Aorta (tissue), 5 donors: ENCODE results near the gene ACVR2A. TPM values are rescaled to one million over a fixed set of nuclear protein-coding genes. Genes with fewer than 3 reads are reported as not detected.
A peak's percentile ranks its signal among the peaks of the same experiment; 100 is the strongest.

Experiments used
- ATAC-seq: fragments of 200-7000 bp; cut with Tn5 transposase; one replicate; pipeline ENCODE4 v1.9.1; 2022; ENCODE audit warnings: moderate library complexity; ENCODE audit not compliant: low FRiP score
- DNase-seq, 2 donors: peaks; one replicate each; pipeline ENCODE4 v3.0.0-alpha.2; 2020
- H3K27ac ChIP-seq, 2 donors: one replicate each; pipeline ENCODE4 v1.5.1; 2013; ENCODE audit warnings: low read length in 2 of 2, mild to moderate bottlenecking in 2 of 2, moderate library complexity in 2 of 2, control low read depth in 1 of 2, inconsistent platforms in 1 of 2, low read depth in 1 of 2
- H3K27me3 ChIP-seq, 2 donors: one replicate each; pipeline ENCODE4 v1.6.1; 2013; ENCODE audit warnings: control low read depth in 1 of 2, low read length in 1 of 2, mild to moderate bottlenecking in 1 of 2, moderate library complexity in 1 of 2; ENCODE audit not compliant: insufficient read depth in 2 of 2, control insufficient read depth in 1 of 2
- H3K36me3 ChIP-seq, 2 donors: one replicate each; pipeline ENCODE4 v1.6.1; 2013; ENCODE audit warnings: control low read depth in 1 of 2, low read length in 1 of 2, mild to moderate bottlenecking in 1 of 2; ENCODE audit not compliant: insufficient read depth in 2 of 2, control insufficient read depth in 1 of 2
- H3K4me1 ChIP-seq, 2 donors: one replicate each; pipeline ENCODE4 v1.6.1; 2013; ENCODE audit warnings: low read length in 2 of 2, control low read depth in 1 of 2, mild to moderate bottlenecking in 1 of 2, moderate library complexity in 1 of 2; ENCODE audit not compliant: insufficient read depth in 2 of 2, control insufficient read depth in 1 of 2
- H3K4me3 ChIP-seq, 2 donors: one replicate each; pipeline ENCODE4 v1.5.1; 2013; ENCODE audit warnings: low read length in 2 of 2, control low read depth in 1 of 2, mild to moderate bottlenecking in 1 of 2
- H3K9me3 ChIP-seq: one replicate; pipeline ENCODE4 v1.6.1; 2013; ENCODE audit warnings: mild to moderate bottlenecking, low read length; ENCODE audit not compliant: control insufficient read depth
- WGBS, 2 donors: extraction: QIAGEN DNeasy Blood & Tissue Kit; methylation state at CpG; one replicate each; pipeline ENCODE4 v1.1.7; 2013; 5-methylcytosine and 5-hydroxymethylcytosine counted together
- intact Hi-C, 2 donors: fragments of 100-400 bp; cut with DNase I; formaldehyde crosslinking; loops; one replicate each; pipeline versions ENCODE4 v1.14.2 to v1.15.0; 2022
- polyA plus RNA-seq, 2 donors: library from polyadenylated mRNA; stranded (reverse); fragments of 200-250 nt; gene quantifications; one replicate each; pipeline ENCODE4 v1.2.3, GENCODE V29; 2013
- total RNA-seq, 2 donors: library from RNA; stranded (reverse); fragmentation: NEBNext Ultra II Directional; extraction: Animal tissue kit (Norgen Biotek cat#: 25700); gene quantifications; one replicate each; pipeline ENCODE4 v1.2.1, GENCODE V29; 2021
- donor health status: healthy with polysubstance abuse.
- donor health status: Bipolar disorder and iron deficiency.
- donor health status: DM: no; HTN: no; CAD: no.
- donor health status: DM: no; HTN: no; CAD: no.
- donor health status: DM: yes; HTN: yes; CAD: no.

Gene ACVR2A
- total and polyA plus RNA-seq, 4 donors = 1.6 to 26.2 (median 8.4) TPM

GRCh38 chr2:147904051-147904450 lies 59.2 kb downstream of the ACVR2A start:
- H3K9me3 ChIP-seq = no peaks in the 10 kb centered on the region
- no peaks in the 10 kb centered on the region for H3K4me1 ChIP-seq
- ATAC-seq (no peak), DNase-seq (no peak)
- intact Hi-C loops = no loop called here
- H3K4me3 ChIP-seq = no peak overlapping the region
- no peak overlapping the region for H3K27ac ChIP-seq
- H3K36me3 ChIP-seq = no peaks in the 10 kb centered on the region
- no peaks in the 10 kb centered on the region for H3K27me3 ChIP-seq
- 93 to 95% methylated on average over 4 of the region's 4 CpGs for WGBS, 2 donors

- Histone ChIP-seq H3K27me3 (no peaks in the 10 kb centered on the region), H3K9me3 (no peaks in the 10 kb centered on the region), H3K27ac (no peak overlapping the region), H3K4me1 (no peaks in the 10 kb centered on the region), H3K4me3 (no peak overlapping the region), H3K36me3 (no peaks in the 10 kb centered on the region)
- intact Hi-C loops = no loop called here
- ATAC-seq (no peak), DNase-seq (no peak)
- 97% methylated on average over 2 of the region's 2 CpGs for WGBS, 2 donors
Measured at GRCh38 chr2:147909178-147909577, 64.3 kb downstream of the ACVR2A start.

GRCh38 chr2:147910990-147911473 lies 66.2 kb downstream of the ACVR2A start:
- H3K4me1 ChIP-seq = no peaks in the 10 kb centered on the region
- no peak overlapping the region for H3K27ac ChIP-seq
- 0% methylated on average over 2 of the region's 2 CpGs for WGBS, 2 donors
- no peak overlapping the region for H3K4me3 ChIP-seq
- no peaks in the 10 kb centered on the region for H3K36me3 ChIP-seq
- DNase-seq (no peak), ATAC-seq (peak; percentile 81)
- no peaks in the 10 kb centered on the region for H3K27me3 ChIP-seq
- no peaks in the 10 kb centered on the region for H3K9me3 ChIP-seq
- intact Hi-C loops = loop anchor here in 1 of 2 donors (10.0 kb wide), 1 partner anchor 1176 kb away; no protein-coding TSS in a partner anchor

- Histone ChIP-seq H3K4me1 (no peaks in the 10 kb centered on the region), H3K27ac (no peak overlapping the region), H3K9me3 (no peaks in the 10 kb centered on the region), H3K36me3 (no peaks in the 10 kb centered on the region), H3K27me3 (no peaks in the 10 kb centered on the region), H3K4me3 (no peak overlapping the region)
- intact Hi-C loops = loop anchor here in 1 of 2 donors (10.0 kb wide), 1 partner anchor 1179 kb away; no protein-coding TSS in a partner anchor
- DNase-seq = no peak
- ATAC-seq = no peak
- WGBS, 2 donors = 31 to 32% methylated on average over 3 of the region's 3 CpGs
Measured at GRCh38 chr2:147913701-147914480, 69.1 kb downstream of the ACVR2A start.

GRCh38 chr2:147916067-147916466 lies 71.2 kb downstream of the ACVR2A start:
- WGBS, 2 donors = 95 to 97% methylated on average over 2 of the region's 2 CpGs
- no peaks in the 10 kb centered on the region for H3K9me3 ChIP-seq
- no peak overlapping the region for H3K27ac ChIP-seq
- intact Hi-C loops = loop anchor here in 1 of 2 donors (10.0 kb wide), 1 partner anchor 1181 kb away; no protein-coding TSS in a partner anchor
- ATAC-seq = no peak
- no peaks in the 10 kb centered on the region for H3K4me1 ChIP-seq
- H3K27me3 ChIP-seq = no peaks in the 10 kb centered on the region
- H3K36me3 ChIP-seq = peaks cover under 1 to 3% of the 10 kb centered on the region in 2 donors
- no peak for DNase-seq
- no peak overlapping the region for H3K4me3 ChIP-seq

- Histone ChIP-seq H3K27ac (no peak overlapping the region), H3K36me3 (peaks cover 2 to 3% of the 10 kb centered on the region in 2 donors), H3K4me1 (no peaks in the 10 kb centered on the region), H3K9me3 (no peaks in the 10 kb centered on the region), H3K27me3 (no peaks in the 10 kb centered on the region), H3K4me3 (no peak overlapping the region)
- WGBS, 2 donors = 88 to 89% methylated on average over 4 of the region's 4 CpGs
- ATAC-seq (no peak), DNase-seq (no peak)
- intact Hi-C loops = loop anchor here in 1 of 2 donors (10.0 kb wide), 1 partner anchor 1182 kb away; no protein-coding TSS in a partner anchor
Measured at GRCh38 chr2:147916723-147917122, 71.9 kb downstream of the ACVR2A start.

GRCh38 chr2:147917161-147917560 lies 72.3 kb downstream of the ACVR2A start:
- WGBS, 2 donors = 73 to 81% methylated on average over 4 of the region's 4 CpGs
- H3K4me3 ChIP-seq = no peak overlapping the region
- H3K4me1 ChIP-seq = no peaks in the 10 kb centered on the region
- DNase-seq (no peak), ATAC-seq (no peak)
- peaks cover 2 to 3% of the 10 kb centered on the region in 2 donors for H3K36me3 ChIP-seq
- no peak overlapping the region for H3K27ac ChIP-seq
- H3K27me3 ChIP-seq = no peaks in the 10 kb centered on the region
- no peaks in the 10 kb centered on the region for H3K9me3 ChIP-seq
- intact Hi-C loops = loop anchor here in 1 of 2 donors (10.0 kb wide), 1 partner anchor 1182 kb away; no protein-coding TSS in a partner anchor

GRCh38 chr2:147923846-147924245 lies 79.0 kb downstream of the ACVR2A start:
- H3K36me3 ChIP-seq = peaks cover 3 to 5% of the 10 kb centered on the region in 2 donors
- no peaks in the 10 kb centered on the region for H3K27me3 ChIP-seq
- intact Hi-C loops = no loop called here
- DNase-seq (no peak), ATAC-seq (no peak)
- no peak overlapping the region for H3K27ac ChIP-seq
- no peak overlapping the region for H3K4me3 ChIP-seq
- H3K9me3 ChIP-seq = no peaks in the 10 kb centered on the region
- WGBS, 2 donors = 31 to 38% methylated on average over 3 of the region's 3 CpGs
- H3K4me1 ChIP-seq = no peaks in the 10 kb centered on the region

- ATAC-seq = no peak
- H3K36me3 ChIP-seq = peaks cover 3 to 5% of the 10 kb centered on the region in 2 donors
- no peaks in the 10 kb centered on the region for H3K27me3 ChIP-seq
- intact Hi-C loops = no loop called here
- DNase-seq = no peak
- no peak overlapping the region for H3K4me3 ChIP-seq
- no peak overlapping the region for H3K27ac ChIP-seq
- no peaks in the 10 kb centered on the region for H3K9me3 ChIP-seq
- 86 to 91% methylated on average over 3 of the region's 3 CpGs for WGBS, 2 donors
- no peaks in the 10 kb centered on the region for H3K4me1 ChIP-seq
Measured at GRCh38 chr2:147924647-147925046, 79.8 kb downstream of the ACVR2A start.
